OCI-LY3 (cell line): Measurements from ENCODE around the gene ARHGEF16.

Source experiments
- H2AFZ ChIP-seq: fragments of 200-600, 300-600 bp; shearing (Covaris generic); 2 replicates; pipeline ENCODE4 v1.6.0; 2014; ENCODE audit warnings: antibody characterized with exemption, low read depth, low read length
- H3K27ac ChIP-seq: fragments of 200-600, 300-600 bp; sonication (generic); 2 replicates; pipeline ENCODE4 v1.5.1; 2014; ENCODE audit warnings: mild to moderate bottlenecking, low read length, moderate library complexity, mixed read lengths
- H3K27me3 ChIP-seq: fragments of 200-600, 300-600 bp; sonication (generic); 2 replicates; pipeline ENCODE4 v1.6.1; 2014; ENCODE audit warnings: low read depth, low read length, mixed read lengths
- H3K36me3 ChIP-seq: fragments of 200-600, 300-600 bp; sonication (generic); replicated peaks from 2 replicates; pipeline ENCODE3; 2014; ENCODE audit warnings: low read depth, low read length, mixed read lengths
- H3K4me1 ChIP-seq: fragments of 300-600, 200-600 bp; sonication (generic); 2 replicates; pipeline ENCODE4 v1.6.1; 2014; ENCODE audit warnings: low read length, mixed read lengths
- H3K4me2 ChIP-seq: fragments of 200-600, 300-600 bp; sonication (generic); 2 replicates; pipeline ENCODE4 v1.6.1; 2014; ENCODE audit warnings: low read length, mixed read lengths
- H3K4me3 ChIP-seq: fragments of 300-600, 200-600 bp; sonication (generic); 2 replicates; pipeline ENCODE4 v1.5.1; 2014; ENCODE audit warnings: antibody characterized with exemption, mild to moderate bottlenecking, low read length, moderate library complexity
- H3K79me2 ChIP-seq: fragments of 300-600, 200-600 bp; shearing (Covaris generic); 2 replicates; pipeline ENCODE4 v1.6.1; 2014; ENCODE audit warnings: mild to moderate bottlenecking, low read length, mixed read lengths
- H3K9ac ChIP-seq: fragments of 300-600, 200-600 bp; shearing (Covaris generic); 2 replicates; pipeline ENCODE4 v1.6.0; 2014; ENCODE audit warnings: mild to moderate bottlenecking, low read length, moderate library complexity
- H3K9me3 ChIP-seq: fragments of 200-600, 300-600 bp; shearing (Covaris generic); 2 replicates; pipeline ENCODE4 v1.6.1; 2014; ENCODE audit warnings: low read length, mixed read lengths; ENCODE audit not compliant: insufficient read depth
- H4K20me1 ChIP-seq: fragments of 200-600, 300-600 bp; sonication (generic); 2 replicates; pipeline ENCODE4 v1.6.1; 2016; ENCODE audit warnings: low read length, mixed read lengths; ENCODE audit not compliant: insufficient read depth
- CTCF ChIP-seq: fragments of 200-600, 300-600 bp; sonication (generic); IDR thresholded peaks from 2 replicates; pipeline ENCODE4 v1.5.1; 2014; ENCODE audit warnings: antibody characterized with exemption, low read length, low read depth
- EZH2phosphoT487 ChIP-seq: fragments of 200-600 bp; shearing (Covaris generic); IDR thresholded peaks from 2 replicates; pipeline ENCODE4 v1.6.1; 2018; ENCODE audit warnings: antibody characterized with exemption, mixed run types, low read depth

ARHGEF16 gene

GRCh38 chr1:3415260-3416090 lies 39.0 kb upstream of the ARHGEF16 start:
- no peak overlapping the region for H3K4me3 ChIP-seq
- H3K9me3 ChIP-seq: no peaks in the 10 kb centered on the region

GRCh38 chr1:3417082-3417739 lies 37.3 kb upstream of the ARHGEF16 start:
- Histone ChIP-seq H3K79me2 (no peaks in the 10 kb centered on the region), H4K20me1 (no peaks in the 10 kb centered on the region), H3K4me3 (no peak overlapping the region), H3K9me3 (no peaks in the 10 kb centered on the region), H3K36me3 (no peaks in the 10 kb centered on the region), H3K4me1 (no peaks in the 10 kb centered on the region), H3K9ac (no peak overlapping the region), H3K27me3 (no peaks in the 10 kb centered on the region), H3K4me2 (no peak overlapping the region), H3K27ac (no peak overlapping the region), H2AFZ (no peak overlapping the region)
- TF ChIP-seq CTCF (peak; percentile 48), EZH2phosphoT487 (no peak)

More at GRCh38 chr1:3415260-3416090, 39.0 kb upstream of the ARHGEF16 start:
- Histone ChIP-seq H3K27me3 (no peaks in the 10 kb centered on the region), H3K9ac (no peak overlapping the region), H4K20me1 (no peaks in the 10 kb centered on the region), H2AFZ (no peak overlapping the region), H3K36me3 (no peaks in the 10 kb centered on the region), H3K4me2 (no peak overlapping the region), H3K79me2 (no peaks in the 10 kb centered on the region), H3K27ac (no peak overlapping the region), H3K4me1 (no peaks in the 10 kb centered on the region)
- TF ChIP-seq EZH2phosphoT487: no peak

GRCh38 chr1:3417934-3418333 lies 36.5 kb upstream of the ARHGEF16 start:
- H2AFZ ChIP-seq: no peak overlapping the region
- H3K79me2 ChIP-seq: no peaks in the 10 kb centered on the region
- no peak overlapping the region for H3K9ac ChIP-seq
- H3K27ac ChIP-seq: no peak overlapping the region
- TF ChIP-seq CTCF (no peak), EZH2phosphoT487 (no peak)
- no peaks in the 10 kb centered on the region for H3K36me3 ChIP-seq
- no peaks in the 10 kb centered on the region for H3K27me3 ChIP-seq
- H3K4me3 ChIP-seq: no peak overlapping the region
- no peak overlapping the region for H3K4me2 ChIP-seq
- no peaks in the 10 kb centered on the region for H4K20me1 ChIP-seq
- H3K4me1 ChIP-seq: no peaks in the 10 kb centered on the region
- no peaks in the 10 kb centered on the region for H3K9me3 ChIP-seq

- Histone ChIP-seq H3K9ac (no peak overlapping the region), H3K36me3 (no peaks in the 10 kb centered on the region), H3K4me3 (no peak overlapping the region), H3K27me3 (no peaks in the 10 kb centered on the region), H3K27ac (no peak overlapping the region), H3K9me3 (no peaks in the 10 kb centered on the region), H3K79me2 (no peaks in the 10 kb centered on the region), H3K4me1 (no peaks in the 10 kb centered on the region), H4K20me1 (no peaks in the 10 kb centered on the region), H2AFZ (no peak overlapping the region), H3K4me2 (no peak overlapping the region)
- TF ChIP-seq EZH2phosphoT487: no peak
- no peak for TF ChIP-seq CTCF
Observed at GRCh38 chr1:3418600-3418999, 35.9 kb upstream of the ARHGEF16 start.
